HUES64 (cell line): ENCODE data around the gene MYZAP.
"Not testable (repeated sequence)": the region's sequence is repeated elsewhere in the genome, so short reads cannot be mapped to it uniquely, and the experiment has no call there.

Experiments used
- H3K27ac ChIP-seq: 2 replicates; pipeline ENCODE4 v1.7.0; 2013; ENCODE audit warnings: low read depth, low read length, inconsistent platforms
- H3K27me3 ChIP-seq: 2 replicates; pipeline ENCODE4 v1.6.1; 2013; ENCODE audit warnings: mild to moderate bottlenecking, low read length; ENCODE audit not compliant: insufficient read depth
- H3K36me3 ChIP-seq: 2 replicates; pipeline ENCODE4 v1.6.1; 2013; ENCODE audit warnings: mild to moderate bottlenecking, low read length; ENCODE audit not compliant: insufficient read depth
- H3K4me1 ChIP-seq: 2 replicates; pipeline ENCODE4 v1.6.1; 2013; ENCODE audit warnings: mild to moderate bottlenecking, low read length, moderate library complexity; ENCODE audit not compliant: insufficient read depth
- H3K4me3 ChIP-seq: 2 replicates; pipeline ENCODE4 v1.5.1; 2013; ENCODE audit warnings: mild to moderate bottlenecking, low read length, moderate library complexity
- H3K9ac ChIP-seq: 2 replicates; pipeline ENCODE4 v1.6.1; 2013; ENCODE audit warnings: mild to moderate bottlenecking, low read depth, low read length
- H3K9me3 ChIP-seq: 2 replicates; pipeline ENCODE4 v1.6.1; 2013; ENCODE audit warnings: low read depth, low read length; ENCODE audit not compliant: insufficient read depth
- WGBS: fragments of 150-250, 120-280 bp; methylation state at CpG from one replicate; pipeline ENCODE4 v1.1.7; 2013; ENCODE audit warnings: missing lambda C conversion rate; 5-methylcytosine and 5-hydroxymethylcytosine counted together

The MYZAP gene

DNA sequence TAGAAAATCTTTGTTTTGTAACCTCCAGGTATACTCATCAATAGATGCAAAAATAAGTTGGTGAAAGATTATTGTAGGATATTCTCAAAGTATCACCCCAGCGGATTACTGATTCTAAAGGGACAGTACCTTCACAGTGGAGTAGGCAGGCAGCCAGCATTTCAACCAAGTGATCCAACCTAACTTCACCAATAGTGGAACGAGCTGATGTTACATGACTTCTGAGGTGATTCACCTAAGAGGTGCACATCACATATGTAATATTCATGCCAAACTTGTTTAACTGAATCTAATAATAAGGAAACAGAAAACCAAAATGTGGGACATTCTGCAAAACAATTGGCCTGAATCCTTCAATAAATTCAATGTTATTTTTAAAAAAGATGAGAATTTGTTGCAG lies 14.3 kb downstream of the MYZAP start:
- WGBS: 95% methylated on average over 2 of the region's 2 CpGs
- H3K9me3 ChIP-seq: no peaks in the 10 kb centered on the region
- H3K27ac ChIP-seq: no peak overlapping the region
- no peak overlapping the region for H3K4me3 ChIP-seq
- H3K9ac ChIP-seq: no peak overlapping the region
- no peaks in the 10 kb centered on the region for H3K36me3 ChIP-seq
- no peaks in the 10 kb centered on the region for H3K27me3 ChIP-seq
- peaks cover 7% of the 10 kb centered on the region; the same call in 1 of the 2 replicates for H3K4me1 ChIP-seq

DNA sequence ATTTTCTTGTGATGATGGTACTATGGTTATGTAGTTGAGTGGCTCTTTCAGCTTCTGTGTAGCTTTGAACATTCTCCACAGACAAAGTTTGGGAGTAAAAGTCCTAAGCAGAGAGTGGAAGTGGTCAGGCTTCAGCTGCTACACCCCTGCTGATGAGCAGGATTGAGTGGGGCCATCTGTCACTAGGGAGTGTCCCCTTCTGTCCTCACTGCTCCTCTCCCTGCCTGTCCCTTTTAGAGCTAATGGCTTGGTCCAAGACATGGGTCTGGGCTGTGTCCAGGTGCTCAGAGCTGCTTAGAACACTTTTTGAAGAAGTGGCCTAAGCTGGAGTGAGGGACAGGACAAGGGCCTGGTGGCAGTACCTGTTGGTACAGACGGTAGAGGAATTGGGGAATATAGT lies 15.1 kb downstream of the MYZAP start:
- H3K9ac ChIP-seq: no peak overlapping the region
- no peaks in the 10 kb centered on the region for H3K36me3 ChIP-seq
- 97% methylated on average over 1 of the region's 1 CpG for WGBS
- no peak overlapping the region for H3K4me3 ChIP-seq
- H3K27me3 ChIP-seq: no peaks in the 10 kb centered on the region
- no peak overlapping the region for H3K27ac ChIP-seq
- H3K4me1 ChIP-seq: peaks cover 7% of the 10 kb centered on the region; the same call in 1 of the 2 replicates
- no peaks in the 10 kb centered on the region for H3K9me3 ChIP-seq

DNA sequence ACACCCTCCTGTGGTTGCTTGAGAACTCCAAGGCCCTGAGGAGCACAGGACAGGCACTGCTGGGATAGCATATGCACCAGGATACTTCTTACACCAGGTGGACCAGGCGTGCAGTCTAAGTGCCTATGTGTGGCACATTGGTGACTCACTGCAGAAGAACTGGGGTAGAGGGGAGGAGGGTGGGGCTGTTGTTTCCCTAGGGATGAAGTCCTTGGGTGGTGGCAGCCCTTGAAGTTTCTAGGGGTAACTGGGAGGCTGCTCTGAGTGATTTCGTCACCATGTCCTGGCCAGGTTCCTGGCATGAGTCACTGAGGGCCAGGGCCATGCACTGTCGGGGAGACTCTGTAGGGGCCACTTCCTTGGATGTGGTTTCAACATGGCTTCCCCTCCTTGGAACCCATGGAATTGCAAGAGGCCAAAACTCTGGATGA lies 15.9 kb downstream of the MYZAP start:
- Histone ChIP-seq H3K4me1 (peaks cover 7% of the 10 kb centered on the region; the same call in 1 of the 2 replicates), H3K36me3 (no peaks in the 10 kb centered on the region), H3K27me3 (no peaks in the 10 kb centered on the region), H3K9ac (no peak overlapping the region), H3K27ac (no peak overlapping the region), H3K4me3 (no peak overlapping the region), H3K9me3 (no peaks in the 10 kb centered on the region)
- 91% methylated on average over 3 of the region's 3 CpGs for WGBS

DNA sequence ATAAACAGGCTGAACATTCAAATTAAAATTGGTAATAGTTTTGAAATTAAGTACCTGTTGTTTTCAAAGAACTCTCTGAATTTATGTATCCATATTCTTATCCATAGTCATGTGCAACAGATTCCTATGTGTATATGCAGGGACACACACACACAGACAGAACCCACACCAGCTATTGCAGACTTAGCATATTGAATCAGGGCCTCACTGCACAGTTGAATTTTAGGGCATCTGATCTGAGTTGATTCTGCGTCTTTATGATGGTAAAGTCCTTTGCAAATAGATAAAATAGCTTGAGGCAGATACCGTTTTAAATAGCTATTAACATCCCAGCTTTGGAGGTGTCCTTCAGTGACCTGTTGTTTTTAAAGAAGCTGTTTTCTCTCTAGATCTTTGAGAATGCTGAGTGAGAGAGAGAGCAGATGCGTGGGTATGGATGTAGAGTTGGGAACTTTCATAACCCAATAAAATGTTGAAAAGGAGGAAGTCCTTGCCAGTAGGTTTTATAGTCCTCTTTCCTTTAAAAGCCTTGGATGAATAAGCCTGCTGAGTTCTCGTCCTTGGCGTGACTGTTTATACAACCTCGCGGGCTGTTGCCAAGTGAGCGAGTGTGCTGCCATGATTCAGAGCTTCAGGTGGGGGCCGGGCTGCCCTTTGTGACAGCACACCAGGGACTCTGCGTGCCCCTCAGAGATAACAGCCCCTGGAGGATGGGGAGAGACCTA lies 18.3 kb downstream of the MYZAP start:
- Histone ChIP-seq H3K36me3 (no peaks in the 10 kb centered on the region), H3K4me1 (peaks cover 7% of the 10 kb centered on the region; the same call in 1 of the 2 replicates), H3K9me3 (no peaks in the 10 kb centered on the region), H3K27me3 (no peaks in the 10 kb centered on the region), H3K27ac (no peak overlapping the region), H3K4me3 (no peak overlapping the region), H3K9ac (no peak overlapping the region)
- 60% methylated on average over 10 of the region's 10 CpGs for WGBS

DNA sequence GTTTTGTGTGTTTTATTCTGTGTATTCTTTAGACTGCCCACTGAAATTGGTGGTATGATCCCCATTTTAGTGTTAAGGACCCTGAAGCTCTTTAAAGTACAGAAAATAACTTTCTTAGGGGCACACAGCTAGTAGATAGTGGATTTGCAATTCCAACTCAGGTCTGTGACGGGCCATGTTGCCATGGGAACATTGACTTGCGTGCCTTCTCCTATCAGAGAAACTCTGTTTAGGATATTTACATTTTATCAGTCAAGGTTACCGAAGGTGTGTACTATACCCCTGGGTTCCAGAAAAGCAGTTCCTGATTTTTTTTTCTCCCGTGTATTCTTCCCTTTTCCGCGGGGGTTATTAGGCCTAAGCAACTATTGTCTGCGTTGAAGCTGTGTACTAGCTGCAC lies 19.4 kb downstream of the MYZAP start:
- Histone ChIP-seq H3K4me1 (peaks cover 10% of the 10 kb centered on the region; the same call in 1 of the 2 replicates), H3K36me3 (no peaks in the 10 kb centered on the region), H3K9ac (no peak overlapping the region), H3K4me3 (no peak overlapping the region), H3K27me3 (no peaks in the 10 kb centered on the region), H3K27ac (no peak overlapping the region), H3K9me3 (no peaks in the 10 kb centered on the region)
- WGBS: 89% methylated on average over 7 of the region's 7 CpGs

DNA sequence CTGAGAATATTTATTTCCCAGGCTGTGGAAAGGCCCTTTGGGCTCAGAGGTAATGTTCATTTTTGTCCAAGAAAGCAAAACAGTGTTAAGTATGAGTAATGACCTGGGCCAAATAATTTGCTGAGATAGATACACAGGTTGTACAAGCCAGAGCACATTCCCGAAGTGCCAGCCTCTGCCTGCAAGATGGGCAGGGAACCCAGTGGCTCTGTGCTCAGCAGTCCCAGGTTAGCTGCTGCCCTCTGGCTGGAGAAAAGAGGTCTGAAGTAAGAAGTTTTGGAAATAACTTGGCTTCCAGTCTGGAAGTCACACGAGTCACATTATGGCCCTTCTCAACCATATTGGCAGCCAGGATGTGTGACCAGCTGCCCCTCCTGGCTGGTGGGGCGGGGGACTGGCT lies 20.2 kb downstream of the MYZAP start:
- Histone ChIP-seq H3K9me3 (no peaks in the 10 kb centered on the region), H3K36me3 (no peaks in the 10 kb centered on the region), H3K4me1 (peaks cover 10% of the 10 kb centered on the region; the same call in 1 of the 2 replicates), H3K9ac (no peak overlapping the region), H3K27me3 (no peaks in the 10 kb centered on the region), H3K4me3 (no peak overlapping the region), H3K27ac (no peak overlapping the region)
- 65% methylated on average over 3 of the region's 3 CpGs for WGBS

DNA sequence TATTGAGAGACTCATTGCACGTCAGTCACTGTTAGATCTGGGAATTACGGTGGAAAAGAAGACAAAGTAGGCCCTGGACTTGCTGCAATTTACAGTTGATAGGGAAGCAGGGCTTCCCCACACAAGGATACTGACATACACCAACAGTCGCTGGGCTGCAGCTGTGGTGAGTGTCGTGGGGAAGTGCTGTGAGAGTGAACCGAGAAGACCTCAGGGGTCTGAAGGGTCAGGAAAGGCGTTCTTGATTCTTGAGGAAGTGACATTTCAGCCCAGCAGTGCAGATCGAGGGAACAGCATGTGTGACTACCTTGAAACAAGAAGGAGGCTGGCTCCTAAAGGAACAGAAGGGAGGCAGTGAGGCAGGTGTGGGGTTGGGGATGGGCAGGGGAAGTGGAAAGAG lies 22.5 kb downstream of the MYZAP start:
- Histone ChIP-seq H3K4me3 (no peak overlapping the region), H3K36me3 (no peaks in the 10 kb centered on the region), H3K9me3 (no peaks in the 10 kb centered on the region), H3K27me3 (no peaks in the 10 kb centered on the region), H3K9ac (no peak overlapping the region), H3K27ac (no peak overlapping the region), H3K4me1 (peaks cover 10% of the 10 kb centered on the region; the same call in 1 of the 2 replicates)
- WGBS: 85% methylated on average over 7 of the region's 7 CpGs

DNA sequence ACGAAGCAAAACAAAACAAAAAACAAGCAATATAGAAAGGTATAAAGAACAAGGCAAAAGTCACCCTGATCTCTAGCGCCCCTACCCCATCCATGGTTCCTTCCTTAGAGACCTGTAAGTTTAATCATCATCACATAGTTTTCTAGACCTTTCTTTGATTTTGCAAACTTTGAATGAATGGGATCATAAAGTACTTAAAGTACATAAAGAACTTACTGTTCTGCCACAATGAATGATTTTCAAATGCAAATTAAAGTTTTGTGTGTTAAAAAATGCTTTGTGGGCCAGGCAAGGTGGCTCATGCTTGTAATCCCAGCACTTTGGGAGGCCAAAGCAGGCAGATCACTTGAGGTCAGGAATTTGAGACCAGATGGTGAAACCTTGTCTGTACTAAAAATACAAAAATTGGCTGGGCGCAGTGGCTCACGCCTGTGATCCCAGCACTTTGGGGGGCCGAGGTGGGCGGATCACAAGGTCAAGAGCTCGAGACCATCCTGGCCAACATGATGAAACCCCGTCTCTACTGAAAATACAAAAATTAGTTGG lies 24.3 kb downstream of the MYZAP start:
- WGBS: 85% methylated on average over 7 of the region's 8 CpGs
- not testable (repeated sequence) for H3K36me3 ChIP-seq, H3K27ac ChIP-seq, H3K4me3 ChIP-seq, H3K27me3 ChIP-seq, H3K9me3 ChIP-seq, H3K4me1 ChIP-seq, H3K9ac ChIP-seq

DNA sequence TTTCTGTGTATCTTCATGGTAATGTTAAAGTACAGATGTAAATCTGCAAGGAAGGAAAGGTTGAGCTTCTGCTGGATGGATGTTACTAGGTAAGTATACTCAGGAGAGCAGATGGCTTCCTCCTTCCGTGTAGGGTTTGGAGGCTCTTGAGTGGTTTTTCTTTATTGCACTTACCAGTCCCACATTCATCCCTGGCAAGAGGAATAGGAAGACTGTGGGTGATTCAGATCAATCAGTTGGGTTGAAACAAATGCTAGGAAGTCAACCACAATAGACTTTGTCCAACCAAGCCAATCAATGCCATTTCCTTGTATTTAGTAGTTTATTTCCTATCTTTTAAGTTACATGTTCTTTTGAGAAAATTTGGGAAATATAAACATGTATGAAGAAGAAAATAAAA lies 26.6 kb downstream of the MYZAP start:
- Histone ChIP-seq H3K9me3 (no peaks in the 10 kb centered on the region), H3K36me3 (no peaks in the 10 kb centered on the region), H3K27me3 (no peaks in the 10 kb centered on the region), H3K9ac (no peak overlapping the region), H3K4me3 (no peak overlapping the region), H3K4me1 (0 out of 2 replicates have a peak, but pooled peaks cover 3% of the 10 kb centered on the region), H3K27ac (no peak overlapping the region)
- WGBS: 83% methylated on average over 1 of the region's 1 CpG

DNA sequence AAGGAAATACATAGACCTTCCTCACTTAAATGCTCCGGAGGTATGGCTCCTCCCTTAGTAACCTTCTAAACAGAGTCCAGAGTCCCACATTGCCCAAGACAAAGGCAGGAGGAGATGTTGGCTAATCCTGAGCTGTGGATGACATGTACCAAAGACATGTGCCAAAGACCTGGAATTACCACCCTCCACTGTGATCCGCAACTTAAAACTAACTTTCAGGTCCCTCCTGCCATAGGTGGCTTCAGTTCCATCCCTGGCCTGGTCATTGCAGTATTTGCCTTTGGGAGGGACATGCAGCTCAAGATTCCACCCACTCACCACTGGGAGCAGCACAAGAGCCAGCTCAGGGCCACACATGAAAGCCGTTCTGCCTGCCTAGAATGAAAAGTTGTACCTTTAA lies 28.0 kb downstream of the MYZAP start:
- no peak overlapping the region for H3K9ac ChIP-seq
- H3K36me3 ChIP-seq: no peaks in the 10 kb centered on the region
- no peak overlapping the region for H3K27ac ChIP-seq
- no peaks in the 10 kb centered on the region for H3K9me3 ChIP-seq
- H3K4me1 ChIP-seq: 0 out of 2 replicates have a peak, but pooled peaks cover 3% of the 10 kb centered on the region
- 91% methylated on average over 3 of the region's 3 CpGs for WGBS
- H3K4me3 ChIP-seq: no peak overlapping the region
- H3K27me3 ChIP-seq: no peaks in the 10 kb centered on the region

DNA sequence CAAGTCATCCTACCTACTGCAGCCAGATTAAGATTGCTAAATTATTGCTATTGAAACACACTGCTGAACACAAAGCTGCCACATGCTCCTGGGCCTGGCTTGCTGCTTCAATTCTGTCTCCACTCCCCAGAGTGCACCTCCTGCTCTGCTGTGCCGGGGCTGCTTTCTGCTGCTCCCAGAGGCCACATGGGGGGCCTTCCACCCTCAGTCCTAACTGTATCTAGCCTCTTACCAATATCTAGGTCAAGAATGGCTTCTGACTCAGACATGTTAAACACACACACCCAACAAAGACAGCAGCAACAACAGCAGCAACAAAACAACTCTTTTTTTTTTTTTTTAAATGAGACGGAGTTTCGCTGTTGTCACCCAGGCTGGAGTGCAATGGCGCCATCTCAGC lies 33.0 kb downstream of the MYZAP start:
- H3K36me3 ChIP-seq: no peaks in the 10 kb centered on the region
- WGBS: 90% methylated on average over 4 of the region's 4 CpGs
- no peak overlapping the region for H3K4me3 ChIP-seq
- no peak overlapping the region for H3K27ac ChIP-seq
- H3K4me1 ChIP-seq: no peaks in the 10 kb centered on the region
- no peaks in the 10 kb centered on the region for H3K9me3 ChIP-seq
- H3K9ac ChIP-seq: no peak overlapping the region
- no peaks in the 10 kb centered on the region for H3K27me3 ChIP-seq
